Body of pancreas (tissue), 4 donors: Measurements from ENCODE around the gene KRT23.

Source experiments
- CTCF ChIP-seq, 7 experiments: fragments of 450-650 bp in 4 of 7; fragments of 200-600 bp in 3 of 7; sonication (generic) in 3 of 7; IDR thresholded peaks; one replicate each; pipeline ENCODE4 v1.5.1; 2016 to 2019; ENCODE audit warnings: antibody characterized with exemption in 7 of 7
- POLR2A ChIP-seq, 3 donors: fragments of 450-650 bp; IDR thresholded peaks; one replicate each; pipeline ENCODE4 v1.6.1; 2016; ENCODE audit warnings: antibody characterized with exemption in 3 of 3, mild to moderate bottlenecking in 2 of 3

- TF ChIP-seq CTCF (IDR thresholded peaks at IDR 0.05) (no peak), POLR2A (IDR thresholded peaks at IDR 0.05) (no peak)
Observed at GRCh38 chr17:40937384-40937819, at the start of gene KRT23.
